Ovary (tissue), 3 donors: ENCODE data around the gene CEACAM8.

ENCODE experiments used
- CTCF ChIP-seq, 3 donors: fragments of 450-650 bp in 2 of 3; fragments of 200-600 bp in 1 of 3; IDR thresholded peaks; one replicate each; pipeline versions ENCODE4 v1.5.1 to v1.8.0; 2016 to 2022; ENCODE audit warnings: antibody characterized with exemption in 3 of 3, mild to moderate bottlenecking in 1 of 3
- EP300 ChIP-seq: sonication (generic); formaldehyde crosslinking; IDR thresholded peaks from one replicate; pipeline ENCODE4 v1.6.1; 2017; ENCODE audit warnings: antibody characterized with exemption
- POLR2A ChIP-seq: fragments of 450-650 bp; IDR thresholded peaks from one replicate; pipeline ENCODE4 v1.6.1; 2017; ENCODE audit warnings: antibody characterized with exemption, mild to moderate bottlenecking, moderate library complexity
- donor health status: DM: no; HTN: no; CAD: no.

GRCh38 chr19:42554046-42554575, 40.6 kb downstream of the CEACAM8 start:
- TF ChIP-seq CTCF (IDR thresholded peaks at IDR 0.05) (no peak), EP300 (no peak), POLR2A (no peak)
